Measurements from ENCODE around the gene ZNF581. TPM values are rescaled to one million over a fixed set of nuclear protein-coding genes. Genes with fewer than 3 reads are reported as not detected.

The ZNF581 gene
- polyA plus RNA-seq, 3 donors: 25.1 to 31.6 (median 29.4) TPM

- H2AFZ ChIP-seq (ENCODE audit: insufficient read depth, low read depth, low read length, poor library complexity, severe bottlenecking): no peak overlapping the region
- peak overlapping the region in 1 of 3 experiments; percentile 81 for H3K4me3 ChIP-seq (replicated peaks in 1 of 3; ENCODE audit: low read depth in 2 of 3, low read length in 3 of 3)
- H4K20me1 ChIP-seq (ENCODE audit: insufficient read depth, low read length): peaks cover 81% of the 10 kb centered on the region
- peak overlapping the region in 1 of 2 donors; percentile 92 for H3K27ac ChIP-seq (ENCODE audit: low read depth in 1 of 2, low read length in 2 of 2)
- peak overlapping the region; percentile 93 to 99 for H3K4me3 Mint-ChIP-seq
- H3K9me3 ChIP-seq (replicated peaks in 1 of 2; ENCODE audit: control insufficient read depth in 1 of 2, insufficient read depth in 1 of 2, low read length in 2 of 2): no peaks in the 10 kb centered on the region
- no peaks in the 10 kb centered on the region for H3K27me3 Mint-ChIP-seq (ENCODE audit: low read depth in 3 of 3)
- 100% methylated on average over 1 of the region's 5 CpGs for WGBS (ENCODE audit: insufficient coverage)
- peak overlapping the region; percentile 20 to 98 (median 93) for H3K27ac Mint-ChIP-seq
- H3K9me3 Mint-ChIP-seq: no peaks in the 10 kb centered on the region
- intact Hi-C loops (cut with micrococcal nuclease): loop anchor here in 1 of 2 donors (1.0 to 2.0 kb wide), 2 partner anchors 22 to 77 kb away; partner anchors contain the start of genes FIZ1 and U2AF2
- peaks cover 55 to 60% of the 10 kb centered on the region in 2 donors for H3K4me1 ChIP-seq (ENCODE audit: control insufficient read depth in 1 of 2, insufficient read depth in 2 of 2, low read length in 2 of 2)
- peaks cover 40 to 51% of the 10 kb centered on the region in 2 donors for H3K36me3 ChIP-seq (replicated peaks in 1 of 2; ENCODE audit: control insufficient read depth in 1 of 2, insufficient read depth in 2 of 2, low read length in 2 of 2)
- H3K4me2 ChIP-seq (replicated peaks; ENCODE audit: extremely low read depth, low read length, poor library complexity, severe bottlenecking): peak overlapping the region; percentile 92
- no peak for TF ChIP-seq CTCF (IDR thresholded peaks at IDR 0.05)
- H3K4me1 Mint-ChIP-seq: peaks cover 60% of the 10 kb centered on the region
- H3K36me3 Mint-ChIP-seq: peaks cover 60 to 67% of the 10 kb centered on the region in 2 donors
- no peaks in the 10 kb centered on the region for H3K27me3 ChIP-seq (ENCODE audit: control insufficient read depth in 2 of 2, insufficient read depth in 2 of 2, low read length in 2 of 2)
- H3K9ac ChIP-seq (ENCODE audit: insufficient read depth, low read length, poor library complexity, severe bottlenecking): no peak overlapping the region
- no peak for DNase-seq
- peaks cover 86% of the 10 kb centered on the region for H3K79me2 ChIP-seq (ENCODE audit: insufficient read depth, low read length)
Observed at GRCh38 chr19:55676383-55676782, 32.9 kb downstream of the ZNF581 start.

GRCh38 chr19:55676889-55677505 is 33.5 kb downstream of the ZNF581 start:
- Histone ChIP-seq H3K9me3 (replicated peaks in 1 of 2; ENCODE audit: control insufficient read depth in 1 of 2, insufficient read depth in 1 of 2, low read length in 2 of 2) (no peaks in the 10 kb centered on the region), H3K4me3 (replicated peaks in 1 of 3; ENCODE audit: low read depth in 2 of 3, low read length in 3 of 3) (peak overlapping the region in 1 of 3 experiments; percentile 81), H3K4me2 (replicated peaks; ENCODE audit: extremely low read depth, low read length, poor library complexity, severe bottlenecking) (peak overlapping the region; percentile 92), H3K36me3 (replicated peaks in 1 of 2; ENCODE audit: control insufficient read depth in 1 of 2, insufficient read depth in 2 of 2, low read length in 2 of 2) (peaks cover 46 to 54% of the 10 kb centered on the region in 2 donors), H4K20me1 (ENCODE audit: insufficient read depth, low read length) (peaks cover 81% of the 10 kb centered on the region), H3K4me1 (ENCODE audit: control insufficient read depth in 1 of 2, insufficient read depth in 2 of 2, low read length in 2 of 2) (peaks cover 55 to 60% of the 10 kb centered on the region in 2 donors), H3K79me2 (ENCODE audit: insufficient read depth, low read length) (peaks cover 86% of the 10 kb centered on the region), H3K27ac (ENCODE audit: low read depth in 1 of 2, low read length in 2 of 2) (peak overlapping the region; percentile 86 to 92), H3K27me3 (ENCODE audit: control insufficient read depth in 2 of 2, insufficient read depth in 2 of 2, low read length in 2 of 2) (no peaks in the 10 kb centered on the region), H3K9ac (ENCODE audit: insufficient read depth, low read length, poor library complexity, severe bottlenecking) (peak overlapping the region; percentile 62), H2AFZ (ENCODE audit: insufficient read depth, low read depth, low read length, poor library complexity, severe bottlenecking) (no peak overlapping the region)
- Mint-ChIP-seq H3K36me3 (peaks cover 59 to 70% of the 10 kb centered on the region in 2 donors), H3K27ac (peak overlapping the region; percentile 86 to 98 (median 94)), H3K4me3 (peak overlapping the region; percentile 76 to 99), H3K4me1 (peaks cover 58% of the 10 kb centered on the region), H3K27me3 (ENCODE audit: low read depth in 3 of 3) (no peaks in the 10 kb centered on the region), H3K9me3 (no peaks in the 10 kb centered on the region)
- no peak for DNase-seq
- no peak for TF ChIP-seq CTCF (IDR thresholded peaks at IDR 0.05)
- intact Hi-C loops (cut with micrococcal nuclease): loop anchor here in 1 of 2 donors (1.0 to 2.0 kb wide), 2 partner anchors 22 to 78 kb away; partner anchors contain the start of genes FIZ1 and U2AF2
- 97% methylated on average over 4 of the region's 7 CpGs for WGBS (ENCODE audit: insufficient coverage)

All from CD14-positive monocyte (primary cell).